Mammary epithelial cell (primary cell): ENCODE results near the gene ABCG2.

Experiments used
- CTCF ChIP-seq, 2 donors: IDR thresholded peaks in 1 of 2; conservative IDR thresholded peaks in 1 of 2; 2 replicates each; pipeline ENCODE4 v1.5.1; 2011 to 2012; ENCODE audit warnings: inconsistent platforms in 2 of 2, low read length in 2 of 2, mild to moderate bottlenecking in 2 of 2, control low read depth in 1 of 2, low read depth in 1 of 2; ENCODE audit not compliant: insufficient read depth in 1 of 2; ENCODE audit errors: extremely low read depth in 1 of 2
- EZH2 ChIP-seq: IDR thresholded peaks from 2 replicates; pipeline ENCODE4 v1.6.1; 2012; ENCODE audit warnings: low read length, inconsistent platforms, borderline replicate concordance

DNA sequence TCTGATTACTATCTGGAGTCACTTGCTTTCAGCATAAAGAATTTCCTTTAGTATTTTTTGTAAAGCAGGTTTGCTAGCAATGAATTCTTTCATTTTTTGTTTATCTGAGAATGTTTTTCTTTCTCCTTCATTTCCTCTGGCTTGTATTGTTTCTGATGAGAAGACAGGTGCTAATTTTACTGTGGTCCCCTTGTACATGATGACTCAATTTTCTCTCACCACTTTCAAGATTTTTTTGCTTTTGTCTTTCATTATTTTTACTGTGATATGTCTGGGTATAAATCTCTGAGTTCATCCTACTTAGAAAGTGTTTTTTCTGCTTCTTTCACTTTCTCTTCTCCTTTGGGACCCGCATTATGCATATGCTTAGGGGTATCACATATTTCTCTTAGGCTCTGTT, 88.4 kb downstream of the ABCG2 start:
- TF ChIP-seq CTCF (conservative IDR thresholded peaks at IDR 0.05 in 1 of 2, IDR thresholded peaks at IDR 0.05 in 1 of 2; ENCODE audit: extremely low read depth in 1 of 2, insufficient read depth in 1 of 2, low read depth in 1 of 2, low read length in 2 of 2) = no peak
- TF ChIP-seq EZH2 = no peak
